ENCODE data around the gene ISY1.
A peak's percentile ranks its signal among the peaks of the same experiment; 100 is the strongest.
"Not testable (repeated sequence)": the region's sequence is repeated elsewhere in the genome, so short reads cannot be mapped to it uniquely, and the experiment has no call there.

ISY1 gene

DNA sequence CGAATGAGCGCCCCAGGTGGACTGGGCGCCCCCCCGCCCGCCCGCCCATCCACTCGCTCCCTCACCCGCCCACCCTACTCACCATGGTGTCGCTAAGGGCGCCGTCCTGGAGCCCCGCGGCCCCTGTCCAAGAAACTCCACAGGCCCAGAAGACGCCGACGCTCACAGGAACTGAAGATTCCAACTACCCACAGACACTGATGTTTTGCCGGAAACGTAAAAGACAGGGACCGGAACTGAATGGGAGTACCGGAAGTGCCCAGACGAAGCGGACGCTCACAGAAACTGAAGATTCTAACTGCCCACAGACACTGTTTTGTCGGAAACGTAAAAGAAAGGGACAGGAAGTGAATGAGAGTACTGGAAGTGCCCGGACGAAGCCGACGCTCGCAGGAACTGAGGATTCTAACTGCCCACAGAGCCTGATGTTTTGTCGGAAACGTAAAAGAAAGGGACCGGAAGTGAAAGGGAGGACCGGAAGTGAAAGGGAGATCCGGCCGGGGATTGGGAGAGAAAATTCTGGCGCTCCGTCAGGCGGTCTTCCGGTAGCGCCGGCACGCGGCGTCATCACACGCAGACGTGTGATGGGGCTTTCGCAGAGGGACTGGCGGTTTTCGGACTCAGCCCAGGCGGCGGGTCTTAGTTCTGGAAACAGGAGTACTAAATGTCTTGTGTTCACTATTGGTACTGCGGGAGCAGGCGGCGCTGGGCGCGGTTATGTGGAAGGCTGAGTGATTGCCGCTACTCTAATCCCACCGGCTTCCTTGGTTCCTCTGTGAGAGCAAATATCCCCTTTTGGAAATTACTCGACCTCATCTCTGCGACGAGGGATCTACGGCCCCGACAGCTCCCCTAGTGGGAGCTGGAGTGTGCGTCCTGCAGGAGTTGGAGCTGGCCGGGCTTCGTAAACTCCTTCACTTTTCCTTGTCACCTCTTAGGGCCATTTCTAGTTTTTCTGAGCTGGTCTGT is at the start of gene ISY1:
ISY1 (minus strand) TSS at position 173 of the 969 bp plus-strand sequence; CDS start at position 85, 88 bp downstream.
- DNase-seq: peak; percentile 85

DNA sequence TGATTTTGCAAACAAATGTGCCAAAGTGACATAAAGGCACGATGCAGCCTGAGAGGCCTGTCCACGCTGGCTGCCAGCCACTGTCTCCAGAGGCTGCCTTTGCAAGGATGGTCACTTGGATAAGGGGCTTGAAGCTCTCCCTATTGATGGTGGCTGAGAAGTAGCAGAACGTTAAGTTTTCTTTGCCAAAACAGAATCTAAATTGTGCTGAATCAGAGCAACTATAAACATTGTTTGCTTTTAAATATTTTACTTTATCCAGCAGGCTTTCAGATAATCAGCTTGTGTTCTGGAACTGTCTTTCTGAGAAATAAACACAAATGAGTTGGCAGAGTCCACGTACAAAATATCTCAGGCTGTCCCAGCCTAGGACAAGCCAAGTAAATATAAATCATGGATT is 46.6 kb upstream of the ISY1 start:
- no peak for DNase-seq

DNA sequence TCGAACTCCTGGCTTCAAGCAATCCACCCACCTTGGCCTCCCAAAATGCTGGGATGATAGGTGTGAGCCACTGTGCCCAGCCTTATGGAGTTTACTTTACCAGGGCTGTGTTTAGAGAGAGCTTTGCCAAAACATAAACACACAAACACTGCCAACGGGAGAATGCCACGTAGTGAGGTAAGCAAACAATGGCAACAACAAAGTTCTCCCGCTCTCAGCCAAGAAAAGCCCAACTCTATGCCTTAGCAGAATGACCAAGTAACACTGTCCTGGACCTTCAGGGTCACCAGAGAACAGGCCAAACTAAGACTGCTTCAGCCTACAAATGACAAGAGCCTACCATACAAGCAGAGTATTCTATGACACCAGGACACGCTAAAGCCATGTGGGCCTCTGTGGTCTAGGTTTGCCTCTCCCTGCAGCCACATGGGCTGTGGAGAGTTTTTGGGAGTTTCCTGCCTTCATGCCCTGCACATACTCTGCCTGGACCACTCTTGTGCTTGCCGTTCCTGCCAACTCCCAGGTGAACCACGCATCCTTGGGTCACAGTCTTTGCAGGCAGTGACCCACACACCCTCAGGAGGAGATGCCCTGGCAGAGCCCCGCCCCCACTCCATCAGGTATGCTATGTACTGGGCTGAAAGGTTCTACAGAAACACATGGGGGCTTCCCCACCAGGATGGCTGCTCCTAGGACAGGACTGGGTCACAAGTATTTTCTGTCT is 44.4 kb upstream of the ISY1 start:
- no peak for DNase-seq

GRCh38 chr3:129204473-129204872 is 43.6 kb upstream of the ISY1 start:
- no peak for DNase-seq

- DNase-seq: no peak
Measured at GRCh38 chr3:129199366-129199765, 38.5 kb upstream of the ISY1 start.

- DNase-seq: no peak
Measured at GRCh38 chr3:129197321-129197720, 36.5 kb upstream of the ISY1 start.

DNA sequence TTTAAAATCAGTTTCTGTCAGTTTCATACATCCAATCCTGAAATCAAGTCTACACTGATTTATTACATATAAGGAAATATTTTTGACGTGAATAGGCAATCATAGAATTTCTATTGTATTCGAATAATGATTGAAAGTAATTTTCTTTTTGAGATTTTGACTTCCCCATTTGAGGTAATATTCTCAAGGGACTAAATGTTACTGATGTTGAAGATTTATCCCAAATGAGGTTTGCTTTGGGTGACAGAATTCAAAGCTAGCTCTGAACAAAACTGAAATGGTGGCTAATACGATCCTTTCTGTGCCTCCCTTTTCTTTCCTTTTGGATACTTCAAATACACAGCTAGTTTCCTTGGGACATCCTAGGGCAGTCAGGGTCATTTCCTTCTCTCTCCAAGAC is 35.7 kb upstream of the ISY1 start:
- no peak for DNase-seq

- DNase-seq: no peak
Measured at GRCh38 chr3:129195731-129196256, 34.9 kb upstream of the ISY1 start.

- not testable (repeated sequence) for DNase-seq
Measured at GRCh38 chr3:129189793-129190192, 28.9 kb upstream of the ISY1 start.

- DNase-seq: no peak
Measured at GRCh38 chr3:129187857-129188256, 27.0 kb upstream of the ISY1 start.

GRCh38 chr3:129185783-129186182 is 24.9 kb upstream of the ISY1 start:
- no peak for DNase-seq

DNA sequence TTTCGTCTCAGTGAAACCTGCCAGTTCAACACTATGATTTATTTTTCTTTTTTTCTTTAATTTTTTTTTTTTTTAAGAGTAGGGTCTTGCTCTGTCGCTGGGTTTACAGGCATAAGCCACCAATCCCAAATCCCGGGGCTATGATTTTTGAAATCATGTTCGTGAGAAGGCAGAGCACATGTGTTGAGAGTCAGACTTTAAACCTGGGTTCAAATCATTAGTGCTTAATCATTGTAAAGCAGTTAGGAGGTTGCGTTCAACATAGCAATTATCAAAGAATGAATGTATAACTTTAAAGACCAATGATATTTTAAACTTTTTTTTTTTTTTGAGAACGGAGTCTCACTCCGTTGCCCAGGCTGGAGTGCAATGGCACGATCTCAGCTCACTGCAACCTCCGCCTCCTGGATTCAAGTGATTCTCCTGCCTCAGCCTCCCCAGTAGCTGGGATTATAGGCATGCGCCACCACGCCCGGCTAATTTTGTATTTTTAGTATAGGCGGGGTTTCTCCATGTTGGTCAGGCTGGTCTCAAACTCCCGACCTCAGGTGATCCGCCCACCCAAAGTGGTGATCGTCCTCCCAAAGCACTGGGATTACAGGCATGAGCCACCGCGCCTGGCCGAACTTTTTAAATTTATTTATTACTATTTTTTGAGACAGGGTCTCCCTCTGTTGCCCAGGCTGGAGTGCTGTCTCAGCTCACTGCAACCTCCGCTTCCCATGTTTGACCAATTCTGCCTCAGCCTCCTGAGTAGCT is 24.1 kb upstream of the ISY1 start:
- DNase-seq: not testable (repeated sequence)

DNA sequence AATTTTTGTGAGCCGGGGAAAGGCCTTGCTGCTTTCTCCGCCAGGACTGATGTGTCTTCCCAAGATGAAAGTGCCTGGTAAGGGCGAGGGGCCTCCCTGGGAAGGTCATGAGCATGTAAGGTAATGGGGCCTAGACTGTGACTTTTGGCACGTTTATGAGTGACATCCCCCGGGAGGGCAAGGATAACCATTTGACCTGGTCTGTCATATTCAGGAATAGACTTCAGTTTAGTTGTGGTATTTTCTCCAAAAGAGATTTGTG is 23.5 kb upstream of the ISY1 start:
- DNase-seq: no peak

DNA sequence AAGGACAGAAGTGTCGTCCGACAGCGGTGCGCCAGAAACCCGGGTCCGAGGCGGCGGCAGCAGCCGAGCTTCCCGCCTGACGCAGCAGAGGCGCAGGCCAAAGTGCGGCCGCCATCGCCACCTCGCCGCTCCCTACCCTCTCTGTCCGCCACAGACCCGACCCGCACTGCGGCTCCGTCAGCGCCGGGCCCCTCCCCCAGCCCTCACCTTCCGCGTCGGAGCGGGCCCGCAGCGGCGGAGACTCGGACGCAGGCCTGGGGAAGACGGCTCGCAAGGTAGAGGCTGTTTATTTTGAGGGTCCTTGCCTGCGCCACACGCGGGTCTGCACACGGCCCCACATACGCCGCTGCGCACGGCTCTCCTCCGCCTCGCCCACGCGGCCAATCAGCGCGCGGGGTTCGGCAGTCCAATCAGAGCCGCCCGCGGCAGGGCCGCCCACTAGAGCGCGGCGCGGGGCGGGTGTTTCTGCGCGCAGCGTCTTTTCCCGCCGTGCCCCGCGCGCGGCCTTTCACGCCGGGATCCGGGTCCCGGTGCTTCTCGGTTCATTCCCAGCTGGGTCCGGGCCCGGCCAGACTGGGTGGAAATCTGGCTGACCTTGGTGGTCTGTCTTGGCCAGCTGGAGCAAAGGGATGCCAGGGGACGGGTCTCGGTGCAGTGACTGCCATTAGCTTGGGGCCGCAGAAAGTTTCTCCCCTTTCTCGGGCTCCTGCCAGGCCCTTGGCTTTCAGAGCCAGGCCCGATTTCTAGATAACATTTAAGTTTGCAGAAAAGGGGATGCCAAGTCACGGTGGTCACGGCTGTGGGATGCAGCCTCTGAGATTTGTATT is 22.9 kb upstream of the ISY1 start, which contains the start of gene CNBP:
CNBP (minus strand) TSS at position 328 of the 827 bp plus-strand sequence. CDS start 12,139 bp downstream, outside the sequence.
- DNase-seq: peak; percentile 85

- no peak for DNase-seq
Measured at GRCh38 chr3:129182390-129183185, 21.7 kb upstream of the ISY1 start.

GRCh38 chr3:129181819-129182218 is 21.0 kb upstream of the ISY1 start:
- DNase-seq: no peak

DNA sequence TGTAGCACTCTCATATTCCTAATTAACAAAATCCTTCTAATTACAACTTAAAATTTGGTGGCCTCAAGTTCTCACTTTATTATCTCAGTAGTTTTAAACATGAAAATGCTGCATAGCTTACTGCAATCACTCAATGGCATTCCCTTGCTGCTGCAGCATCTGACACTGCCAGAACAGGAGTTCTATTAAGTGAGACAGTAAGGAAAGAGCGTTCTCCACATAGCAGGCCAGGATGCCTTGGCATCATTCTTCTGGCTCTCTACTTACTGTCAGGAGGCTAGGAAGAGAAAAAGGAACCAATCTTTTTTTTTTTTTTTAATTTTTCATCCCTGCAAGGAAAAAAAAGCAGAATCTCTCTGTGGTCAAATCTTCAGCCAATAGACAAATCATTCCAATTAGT is 19.6 kb upstream of the ISY1 start:
- DNase-seq: no peak

GRCh38 chr3:129176051-129176450 is 15.2 kb upstream of the ISY1 start:
- DNase-seq: no peak

DNA sequence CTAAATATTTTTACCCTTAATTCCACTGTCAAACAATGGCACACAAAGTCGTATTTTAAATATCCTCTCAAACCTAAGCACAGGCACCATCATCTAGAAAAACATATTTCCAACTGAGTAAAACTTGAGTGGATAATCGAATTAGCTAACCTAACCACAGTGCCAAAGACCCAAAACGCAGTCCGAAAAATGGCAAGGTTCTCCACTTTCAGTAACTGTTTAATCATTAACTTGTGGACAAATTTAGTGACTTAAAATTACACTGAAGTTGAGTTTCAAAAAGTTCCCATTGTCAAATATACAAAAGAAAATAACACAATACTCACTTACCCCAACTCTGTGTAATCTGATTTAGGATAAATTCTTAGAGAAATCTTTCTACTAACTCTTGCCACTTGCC is 12.9 kb upstream of the ISY1 start:
- DNase-seq: no peak

GRCh38 chr3:129173206-129173605 is 12.3 kb upstream of the ISY1 start:
- DNase-seq: no peak

Data from DMS153 (cell line).